GM23338 (cell line): Measurements from ENCODE around the gene CNTN5.

ENCODE experiments used
- EZH2 ChIP-seq: fragments of 200-600 bp; sonication (generic); IDR thresholded peaks from one replicate; pipeline ENCODE4 v1.8.0; 2017; ENCODE audit warnings: antibody characterized with exemption, mild to moderate bottlenecking, low read depth; ENCODE audit not compliant: unreplicated experiment
- POLR2AphosphoS5 ChIP-seq: IDR thresholded peaks from 2 replicates; pipeline ENCODE4 v1.6.1; 2016; ENCODE audit warnings: antibody characterized with exemption, low read depth
- TF ChIP-seq, protein P1 (sequence below), 2 experiments: fragments of 200-600 bp in 1 of 2; sonication (generic) in 1 of 2; conservative IDR thresholded peaks; 2 replicates each; pipeline versions ENCODE4 v1.5.1 to v1.6.1; 2016 to 2017; ENCODE audit warnings: antibody characterized with exemption in 2 of 2, low read depth in 2 of 2, mild to moderate bottlenecking in 2 of 2, moderate library complexity in 1 of 2

GRCh38 chr11:99814021-99814420, 793.3 kb downstream of the CNTN5 start:
- TF ChIP-seq, protein P1, sequence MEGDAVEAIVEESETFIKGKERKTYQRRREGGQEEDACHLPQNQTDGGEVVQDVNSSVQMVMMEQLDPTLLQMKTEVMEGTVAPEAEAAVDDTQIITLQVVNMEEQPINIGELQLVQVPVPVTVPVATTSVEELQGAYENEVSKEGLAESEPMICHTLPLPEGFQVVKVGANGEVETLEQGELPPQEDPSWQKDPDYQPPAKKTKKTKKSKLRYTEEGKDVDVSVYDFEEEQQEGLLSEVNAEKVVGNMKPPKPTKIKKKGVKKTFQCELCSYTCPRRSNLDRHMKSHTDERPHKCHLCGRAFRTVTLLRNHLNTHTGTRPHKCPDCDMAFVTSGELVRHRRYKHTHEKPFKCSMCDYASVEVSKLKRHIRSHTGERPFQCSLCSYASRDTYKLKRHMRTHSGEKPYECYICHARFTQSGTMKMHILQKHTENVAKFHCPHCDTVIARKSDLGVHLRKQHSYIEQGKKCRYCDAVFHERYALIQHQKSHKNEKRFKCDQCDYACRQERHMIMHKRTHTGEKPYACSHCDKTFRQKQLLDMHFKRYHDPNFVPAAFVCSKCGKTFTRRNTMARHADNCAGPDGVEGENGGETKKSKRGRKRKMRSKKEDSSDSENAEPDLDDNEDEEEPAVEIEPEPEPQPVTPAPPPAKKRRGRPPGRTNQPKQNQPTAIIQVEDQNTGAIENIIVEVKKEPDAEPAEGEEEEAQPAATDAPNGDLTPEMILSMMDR (conservative IDR thresholded peaks at IDR 0.05; ENCODE audit: low read depth in 2 of 2): no peak
- no peak for TF ChIP-seq POLR2AphosphoS5
- TF ChIP-seq EZH2: no peak
